ENCODE data around the gene PACSIN2.

Gene PACSIN2

GRCh38 chr22:42881298-42881697 is 133.7 kb downstream of the PACSIN2 start:
- DNase-seq, result no peak

- DNase-seq, result no peak
Measured at GRCh38 chr22:42880815-42881214, 134.1 kb downstream of the PACSIN2 start.

DNA sequence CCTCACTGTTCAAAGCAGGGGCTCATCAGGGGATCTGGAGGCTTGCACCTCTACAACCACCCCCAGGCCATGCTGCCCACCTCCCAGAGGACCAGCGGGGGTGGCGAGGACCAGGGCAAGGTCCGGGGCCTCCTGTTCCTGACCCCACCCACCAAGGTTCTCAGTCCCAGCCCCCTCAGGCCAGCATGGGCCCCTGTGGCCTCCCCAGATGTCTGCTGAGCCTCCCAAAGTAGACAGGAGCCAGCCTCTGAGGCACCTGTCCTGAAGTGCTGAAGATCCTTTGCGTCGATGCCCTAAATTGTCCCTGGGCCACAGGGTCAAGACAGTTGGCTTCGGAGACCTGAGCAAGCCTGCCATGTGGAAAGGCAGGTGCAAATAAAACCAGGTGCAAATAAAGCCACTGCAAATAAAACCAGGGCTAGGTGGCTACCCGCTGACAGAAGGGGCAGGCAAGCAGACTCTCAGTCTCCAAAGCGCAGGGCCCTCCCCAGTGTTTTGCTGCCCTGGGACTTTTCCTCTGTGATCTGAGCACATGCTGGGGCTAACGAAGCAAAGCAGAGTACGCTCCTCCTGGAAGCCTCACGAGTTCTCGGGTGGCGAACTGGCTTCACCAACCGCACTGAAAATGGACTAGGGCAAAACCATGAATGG is 135.5 kb downstream of the PACSIN2 start:
- no peak for DNase-seq

- DNase-seq, result no peak
Measured at GRCh38 chr22:42878561-42879305, 136.2 kb downstream of the PACSIN2 start.

GRCh38 chr22:42877597-42878340 is 137.2 kb downstream of the PACSIN2 start:
- DNase-seq, result no peak

DNA sequence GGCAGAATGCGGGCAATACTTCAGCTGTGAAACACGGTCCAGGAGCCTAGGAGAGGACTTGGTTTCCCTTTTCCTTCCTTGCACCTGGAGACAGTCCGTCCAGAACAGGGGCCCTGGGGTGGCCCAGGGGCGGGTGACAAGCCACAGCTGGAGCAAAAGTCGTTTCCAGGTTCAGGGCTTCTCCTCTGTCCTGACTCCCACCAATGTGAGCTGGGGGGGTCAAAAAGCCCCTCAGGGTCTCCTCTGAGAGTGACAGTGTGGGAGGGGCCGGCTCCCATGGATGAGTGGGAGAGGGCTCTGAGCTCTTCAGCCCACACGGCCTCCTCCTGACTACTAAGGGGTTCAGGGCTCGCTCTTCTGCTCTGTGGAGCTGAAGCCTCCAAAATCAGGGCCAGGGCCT is 137.8 kb downstream of the PACSIN2 start:
- no peak for DNase-seq

DNA sequence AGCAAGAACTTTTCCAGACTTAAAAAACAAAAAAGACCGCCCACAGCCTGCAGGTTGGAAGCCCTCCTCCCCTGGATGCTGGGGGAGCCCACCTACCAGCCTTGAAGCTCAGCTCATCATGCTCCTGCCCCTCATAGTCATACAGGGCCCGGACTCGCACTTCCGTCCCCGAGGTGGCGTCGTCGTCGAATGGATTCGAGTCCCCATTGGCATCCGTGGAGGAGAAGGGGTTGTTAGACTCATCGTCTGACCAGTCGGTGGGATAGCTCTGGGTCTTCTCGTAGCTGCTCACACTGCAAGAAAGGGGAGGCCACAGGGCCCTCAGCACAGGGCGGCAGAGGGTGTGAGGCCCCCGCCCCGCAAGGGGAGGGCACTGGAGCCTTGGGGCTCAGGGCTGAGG is 138.9 kb downstream of the PACSIN2 start:
- no peak for DNase-seq

- DNase-seq, result no peak
Measured at GRCh38 chr22:42874010-42874409, 140.9 kb downstream of the PACSIN2 start.

GRCh38 chr22:42873356-42873755 is 141.6 kb downstream of the PACSIN2 start:
- no peak for DNase-seq

DNA sequence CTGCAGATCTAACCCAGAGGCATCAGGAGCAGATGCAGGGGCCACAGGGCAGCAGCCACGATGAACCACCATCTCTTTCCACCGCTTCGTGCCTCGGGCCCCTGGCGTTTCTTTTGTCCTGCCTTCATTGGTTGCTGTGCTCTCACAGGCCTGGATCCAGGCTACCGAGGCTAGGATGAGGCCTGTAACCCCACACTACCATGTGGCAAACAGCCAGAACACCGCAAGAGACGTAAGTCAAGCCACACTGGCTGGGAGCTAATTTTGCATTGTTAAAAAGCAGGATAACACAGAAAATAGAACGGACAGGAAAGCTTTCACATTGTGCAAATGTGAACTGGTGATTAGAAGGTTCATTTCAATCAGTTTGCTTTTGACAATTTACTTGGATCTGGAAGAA is 142.1 kb downstream of the PACSIN2 start:
- no peak for DNase-seq

DNA sequence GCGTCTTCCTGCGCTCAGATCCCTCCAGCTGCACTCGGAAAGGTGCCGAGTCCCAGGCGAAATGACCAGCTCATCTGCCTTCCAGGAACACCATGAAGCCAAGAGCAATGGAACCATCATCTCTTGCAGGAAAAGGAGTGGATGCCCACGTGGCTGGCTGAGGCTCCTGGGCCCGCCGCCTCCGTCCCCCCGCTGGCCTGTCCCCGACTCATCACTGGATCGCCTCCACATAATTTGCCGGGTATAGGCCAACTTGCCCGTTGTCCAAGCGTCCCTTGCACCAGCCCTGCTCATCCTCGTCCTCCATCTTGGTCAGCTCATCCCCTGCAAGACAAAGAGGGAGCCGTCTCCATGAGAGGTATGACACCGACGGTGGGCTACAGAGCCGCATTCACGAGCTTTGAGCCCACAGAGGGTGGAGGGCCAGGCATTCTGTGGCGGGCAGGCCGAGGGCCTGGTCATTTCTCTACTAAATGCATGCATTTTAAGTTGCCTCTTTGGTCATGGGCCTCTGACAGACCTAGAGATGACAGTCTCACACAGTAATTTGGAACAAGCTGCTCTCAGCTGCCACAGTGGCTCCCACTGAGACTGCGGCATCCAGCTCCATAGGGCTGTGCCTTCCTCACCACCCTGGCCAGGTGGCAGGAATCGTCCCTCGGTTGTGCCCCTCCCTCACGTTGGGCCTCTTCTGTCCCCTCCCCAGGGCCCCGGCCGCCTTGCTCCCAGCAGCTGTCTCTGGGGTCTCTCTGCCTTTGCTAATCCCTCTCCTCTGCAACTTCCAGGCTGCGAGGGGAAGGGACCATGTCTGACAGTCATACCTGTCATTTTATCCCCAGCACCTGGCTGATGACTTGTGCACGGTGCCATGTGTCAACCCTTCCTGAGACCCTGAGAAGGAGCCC is 143.6 kb downstream of the PACSIN2 start:
- DNase-seq, result no peak

DNA sequence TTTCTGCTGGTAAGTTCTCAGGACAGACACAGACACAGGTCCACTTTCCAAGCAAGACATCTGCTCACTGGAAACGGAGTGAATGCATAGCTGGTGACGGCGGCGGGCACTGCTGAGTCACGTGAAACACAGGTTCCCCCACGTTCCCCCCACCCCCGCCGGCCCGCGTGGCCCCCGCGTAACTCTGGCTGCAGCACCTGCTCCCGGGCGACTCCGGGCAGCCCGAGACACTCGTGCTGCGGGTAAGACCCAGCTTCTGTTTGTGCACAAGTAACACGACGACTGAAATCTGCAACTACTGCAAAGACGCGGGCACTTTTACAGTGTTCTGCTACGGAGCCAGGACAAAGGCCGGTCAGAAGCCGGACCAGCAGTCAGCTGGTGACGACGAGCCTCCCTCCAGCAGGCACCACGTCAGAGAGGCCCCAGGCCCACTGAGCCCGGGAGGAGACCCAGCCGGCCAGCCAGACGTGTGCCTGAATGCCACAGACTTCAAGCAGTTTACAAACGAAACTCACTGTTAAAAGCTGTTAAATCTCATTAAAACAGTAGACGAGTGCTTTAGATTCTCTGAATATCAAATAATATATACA is 145.0 kb downstream of the PACSIN2 start:
- DNase-seq, result no peak

DNA sequence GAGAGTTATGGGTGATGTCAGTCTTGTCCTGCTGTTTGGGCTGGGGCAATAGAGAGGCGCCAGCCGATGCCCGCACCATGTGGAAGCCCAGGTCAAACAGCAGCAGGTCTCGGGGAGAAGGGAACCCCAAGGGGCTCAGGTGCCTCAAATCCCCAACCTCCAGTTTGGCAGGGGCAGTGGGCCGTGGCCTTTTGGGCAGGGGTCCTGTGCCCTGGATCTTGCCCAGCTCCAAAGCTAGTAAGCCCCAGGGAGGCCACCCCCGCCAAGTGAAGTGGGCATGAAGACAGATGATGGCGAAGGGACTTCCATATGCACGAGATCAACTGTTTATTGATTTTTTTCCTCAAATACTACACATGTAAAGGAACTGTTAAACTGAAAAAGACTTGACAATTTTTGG is 145.5 kb downstream of the PACSIN2 start:
- DNase-seq, result no peak

- no peak for DNase-seq
Measured at GRCh38 chr22:42868751-42869251, 146.1 kb downstream of the PACSIN2 start.

DNA sequence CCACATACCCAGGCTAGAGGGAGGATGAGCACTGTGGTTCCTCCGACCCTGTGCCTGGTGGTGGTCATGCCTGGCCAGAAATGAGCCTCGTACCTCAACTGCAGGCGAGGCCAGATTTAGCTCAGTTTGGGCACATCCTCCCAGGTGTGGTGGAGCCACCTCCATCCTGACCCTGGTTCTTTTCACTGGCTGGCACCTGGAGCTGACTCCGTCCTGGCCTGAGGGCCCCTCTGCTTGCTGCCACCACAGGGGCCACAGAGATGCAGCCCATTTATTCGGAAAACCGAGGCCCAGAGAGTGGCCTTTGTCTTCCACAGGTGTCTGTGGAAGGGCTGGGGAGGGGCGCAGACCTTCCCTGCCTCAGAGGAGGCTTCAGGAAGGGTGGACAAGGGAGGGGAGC is 148.8 kb downstream of the PACSIN2 start:
- DNase-seq, result no peak

- no peak for DNase-seq
Measured at GRCh38 chr22:42865536-42865935, 149.4 kb downstream of the PACSIN2 start.

DNA sequence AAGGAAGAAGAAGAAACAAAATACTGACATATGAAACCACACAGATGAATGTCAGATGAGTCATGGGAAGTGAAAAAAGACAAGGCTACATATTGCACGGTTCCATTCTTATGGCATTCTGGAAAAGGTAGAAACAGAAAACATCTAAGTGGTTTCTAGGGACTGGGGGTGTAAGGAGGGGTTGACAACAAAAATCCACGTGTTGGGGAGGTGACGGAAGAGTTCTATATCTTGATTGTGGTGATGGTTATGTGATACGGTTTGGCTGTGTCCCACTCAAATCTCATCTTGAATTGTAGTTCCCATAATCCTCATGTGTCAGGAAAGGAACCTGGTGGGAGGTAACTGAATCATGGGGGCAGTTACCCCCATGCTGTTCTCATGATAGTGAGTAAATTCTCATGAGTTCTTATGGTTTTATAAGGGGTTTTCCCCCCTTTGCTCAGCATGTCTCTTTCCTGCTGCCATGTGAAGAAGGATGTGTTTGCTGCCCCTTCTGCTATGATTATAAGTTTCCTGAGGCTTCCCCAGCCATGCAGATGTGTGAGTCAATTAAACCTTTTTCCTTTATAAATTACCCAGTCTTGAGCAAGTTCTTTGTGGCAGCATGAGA is 151.5 kb downstream of the PACSIN2 start:
- DNase-seq, result no peak

- DNase-seq, result no peak
Measured at GRCh38 chr22:42862045-42862734, 152.8 kb downstream of the PACSIN2 start.

DNA sequence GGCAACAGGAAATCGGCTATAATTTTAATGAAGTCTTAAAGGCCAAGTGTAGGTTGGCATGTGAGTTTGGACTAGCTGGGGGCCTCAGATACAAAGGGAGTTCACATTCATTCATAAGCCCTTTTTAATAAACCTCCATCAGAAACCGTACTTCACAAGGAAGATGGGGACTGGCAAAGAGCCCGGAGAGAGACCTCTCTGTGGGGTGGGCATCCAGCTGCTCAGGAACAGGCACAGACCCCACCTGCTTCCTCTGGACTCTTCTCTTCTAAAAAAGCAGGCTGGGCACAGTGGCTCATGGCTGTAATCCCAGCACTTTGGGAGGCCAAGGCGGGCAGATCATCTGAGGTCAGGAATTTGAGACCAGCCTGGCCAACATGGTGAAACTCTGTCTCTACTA is 154.0 kb downstream of the PACSIN2 start:
- DNase-seq, result no peak

GRCh38 chr22:42857845-42858481 is 157.0 kb downstream of the PACSIN2 start:
- no peak for DNase-seq

All from right kidney (tissue), 1 donor.